ENCODE results near the gene NRN1L.
"Not testable (repeated sequence)": the region's sequence is repeated elsewhere in the genome, so short reads cannot be mapped to it uniquely, and the experiment has no call there.

The NRN1L gene

GRCh38 chr16:67884684-67885083 is at the start of gene NRN1L:
Gene NRN1L, plus strand, starts transcription at chr16:67884885. Its CDS starts 19 bp downstream, at chr16:67884904.
- no peak for DNase-seq

- not testable (repeated sequence) for DNase-seq
Measured at GRCh38 chr16:67837190-67837589, 47.5 kb upstream of the NRN1L start.

GRCh38 chr16:67837811-67838210 is 46.9 kb upstream of the NRN1L start:
- no peak for DNase-seq

- DNase-seq: no peak
Measured at GRCh38 chr16:67841198-67841815, 43.4 kb upstream of the NRN1L start.

- DNase-seq: peak; percentile 95
Measured at GRCh38 chr16:67841816-67842508, 42.7 kb upstream of the NRN1L start, which contains the start of gene THAP11. Gene THAP11, plus strand, starts transcription at chr16:67842320. Its CDS starts 235 bp downstream, at chr16:67842555.

- peak; percentile 68 for DNase-seq
Measured at GRCh38 chr16:67842509-67843342, 42.0 kb upstream of the NRN1L start.

- DNase-seq: no peak
Measured at GRCh38 chr16:67843343-67843765, 41.3 kb upstream of the NRN1L start.

GRCh38 chr16:67844497-67844896 is 40.2 kb upstream of the NRN1L start:
- no peak for DNase-seq

- no peak for DNase-seq
Measured at GRCh38 chr16:67845291-67846062, 39.2 kb upstream of the NRN1L start.

GRCh38 chr16:67846063-67846319 is 38.7 kb upstream of the NRN1L start:
- no peak for DNase-seq

- peak; percentile 96 for DNase-seq
Measured at GRCh38 chr16:67846320-67847063, 38.2 kb upstream of the NRN1L start, which contains the start of gene NUTF2. Gene NUTF2, plus strand, starts transcription at chr16:67846933. Its CDS starts 18,198 bp downstream, at chr16:67865131.

GRCh38 chr16:67847064-67847861 is 37.4 kb upstream of the NRN1L start, which contains the start of gene CENPT:
Gene CENPT, minus strand, starts transcription at chr16:67847693. Its CDS starts 13,834 bp downstream, at chr16:67833859.
- no peak for DNase-seq

- no peak for DNase-seq
Measured at GRCh38 chr16:67848118-67848517, 36.6 kb upstream of the NRN1L start.

- DNase-seq: no peak
Measured at GRCh38 chr16:67853670-67854069, 31.0 kb upstream of the NRN1L start.

- DNase-seq: no peak
Measured at GRCh38 chr16:67855789-67856188, 28.9 kb upstream of the NRN1L start.

- DNase-seq: no peak
Measured at GRCh38 chr16:67856927-67857546, 27.6 kb upstream of the NRN1L start.

- DNase-seq: peak; percentile 38
Measured at GRCh38 chr16:67857547-67858233, 27.0 kb upstream of the NRN1L start.

- no peak for DNase-seq
Measured at GRCh38 chr16:67858500-67858899, 26.2 kb upstream of the NRN1L start.

- no peak for DNase-seq
Measured at GRCh38 chr16:67860589-67861398, 23.9 kb upstream of the NRN1L start.

All from CD4-positive, alpha-beta T cell treated with Interleukin-12 subunit alpha and Interleukin-12 subunit beta, for 1 hour (primary cell).